ENCODE measurements around the gene TUBA3C.

Gene TUBA3C

GRCh38 chr13:19172007-19172646 is 9.5 kb downstream of the TUBA3C start:
- no peak for ATAC-seq
- no peak for TF ChIP-seq ESRRG (CRISPR knock-in tag; IDR thresholded peaks at IDR 0.05)
- TF ChIP-seq BACH2 (CRISPR knock-in tag; IDR thresholded peaks at IDR 0.05; ENCODE audit: borderline replicate concordance): no peak
- TF ChIP-seq PPARA (CRISPR knock-in tag; IDR thresholded peaks at IDR 0.05; ENCODE audit: borderline replicate concordance): no peak

GRCh38 chr13:19171563-19171962 is 10.1 kb downstream of the TUBA3C start:
- TF ChIP-seq ZC3H10 (CRISPR knock-in tag; IDR thresholded peaks at IDR 0.05): no peak
- no peak for TF ChIP-seq CSRNP3 (CRISPR knock-in tag; IDR thresholded peaks at IDR 0.05)
- TF ChIP-seq ZNF565 (CRISPR knock-in tag; conservative IDR thresholded peaks at IDR 0.05; ENCODE audit: low read depth): no peak
- TF ChIP-seq TSHZ2 (CRISPR knock-in tag; IDR thresholded peaks at IDR 0.05): no peak
- TF ChIP-seq ZNF8 (CRISPR knock-in tag; IDR thresholded peaks at IDR 0.05): no peak
- no peak for TF ChIP-seq TCF4 (CRISPR knock-in tag; IDR thresholded peaks at IDR 0.05; ENCODE audit: borderline replicate concordance)
- no peak for TF ChIP-seq ESRRG (CRISPR knock-in tag; IDR thresholded peaks at IDR 0.05)
- no peak for TF ChIP-seq BACH2 (CRISPR knock-in tag; IDR thresholded peaks at IDR 0.05; ENCODE audit: borderline replicate concordance)
- TF ChIP-seq CREB5 (CRISPR knock-in tag; IDR thresholded peaks at IDR 0.05; ENCODE audit: low read depth): no peak
- no peak for TF ChIP-seq SNAI2 (CRISPR knock-in tag; IDR thresholded peaks at IDR 0.05)
- no peak for TF ChIP-seq POU6F1 (CRISPR knock-in tag; IDR thresholded peaks at IDR 0.05; ENCODE audit: borderline replicate concordance, low read depth)
- ATAC-seq: no peak

- TF ChIP-seq ZNF565 (CRISPR knock-in tag; conservative IDR thresholded peaks at IDR 0.05; ENCODE audit: low read depth) (no peak), SNAI2 (CRISPR knock-in tag; IDR thresholded peaks at IDR 0.05) (no peak), CSDC2 (CRISPR knock-in tag; IDR thresholded peaks at IDR 0.05) (no peak), PATZ1 (CRISPR knock-in tag; IDR thresholded peaks at IDR 0.05; ENCODE audit: borderline replicate concordance) (no peak), TOX (CRISPR knock-in tag; IDR thresholded peaks at IDR 0.05; ENCODE audit: borderline replicate concordance) (no peak), RARB (CRISPR knock-in tag; IDR thresholded peaks at IDR 0.05) (no peak), ZFP3 (CRISPR knock-in tag; IDR thresholded peaks at IDR 0.05) (no peak), POU6F1 (CRISPR knock-in tag; IDR thresholded peaks at IDR 0.05; ENCODE audit: borderline replicate concordance, low read depth) (no peak), ZNF70 (CRISPR knock-in tag; IDR thresholded peaks at IDR 0.05) (no peak), CREB5 (CRISPR knock-in tag; IDR thresholded peaks at IDR 0.05; ENCODE audit: low read depth) (no peak), ARNTL (CRISPR knock-in tag; IDR thresholded peaks at IDR 0.05; ENCODE audit: borderline replicate concordance, low read depth) (no peak), ESRRG (CRISPR knock-in tag; IDR thresholded peaks at IDR 0.05) (no peak), BACH2 (CRISPR knock-in tag; IDR thresholded peaks at IDR 0.05; ENCODE audit: borderline replicate concordance) (no peak), ZFP30 (CRISPR knock-in tag; IDR thresholded peaks at IDR 0.05) (no peak), ZNF8 (CRISPR knock-in tag; IDR thresholded peaks at IDR 0.05) (no peak)
- no peak for ATAC-seq
Measured at GRCh38 chr13:19169991-19170390, 11.6 kb downstream of the TUBA3C start.

Measured in SK-N-SH treated with all-trans-retinoic acid at 6 μM for 48 hours (cell line).